Smooth muscle cell (in vitro differentiated cells): ENCODE measurements around the gene ADCY7. TPM values are rescaled to one million over a fixed set of nuclear protein-coding genes. Genes with fewer than 3 reads are reported as not detected.

Experiments used
- DNase-seq: peaks from one replicate; lab custom pipeline; 2025; ENCODE audit not compliant: unreplicated experiment; lab: John Stamatoyannopoulos, UW
- H2AFZ ChIP-seq: fragments of 200-600 bp; sonication (generic); 2 replicates; pipeline ENCODE4 v1.6.0; 2016; ENCODE audit warnings: antibody characterized with exemption, low read depth, mild to moderate bottlenecking
- H3F3A ChIP-seq: fragments of 200-600 bp; sonication (generic); 2 replicates; pipeline ENCODE4 v1.6.0; 2017; ENCODE audit warnings: antibody characterized with exemption, low read depth
- H3K27ac ChIP-seq: fragments of 200-600 bp; sonication (generic); 2 replicates; pipeline ENCODE4 v1.5.1; 2016; ENCODE audit warnings: low read depth, mild to moderate bottlenecking
- H3K27me3 ChIP-seq: fragments of 200-600 bp; sonication (generic); 2 replicates; pipeline ENCODE4 v1.6.1; 2016; ENCODE audit warnings: low read depth, mild to moderate bottlenecking
- H3K36me3 ChIP-seq: fragments of 200-600 bp; sonication (generic); 2 replicates; pipeline ENCODE4 v1.5.1; 2016; ENCODE audit warnings: low read depth
- H3K4me1 ChIP-seq: fragments of 200-600 bp; sonication (generic); 2 replicates; pipeline ENCODE4 v1.5.1; 2016; ENCODE audit warnings: low read depth
- H3K4me2 ChIP-seq: fragments of 200-600 bp; sonication (generic); 2 replicates; pipeline ENCODE4 v1.6.0; 2016; ENCODE audit warnings: mild to moderate bottlenecking
- H3K4me3 ChIP-seq: fragments of 200-600 bp; sonication (generic); 2 replicates; pipeline ENCODE4 v1.5.1; 2016; ENCODE audit warnings: mild to moderate bottlenecking
- H3K79me2 ChIP-seq: fragments of 200-600 bp; sonication (generic); 2 replicates; pipeline ENCODE4 v1.6.0; 2016; ENCODE audit warnings: low read depth, mild to moderate bottlenecking
- H3K9ac ChIP-seq: fragments of 200-600 bp; sonication (generic); 2 replicates; pipeline ENCODE4 v1.6.0; 2016; ENCODE audit warnings: low read depth
- H3K9me3 ChIP-seq: fragments of 200-600 bp; sonication (generic); replicated peaks from 2 replicates; pipeline ENCODE4 v1.5.1; 2016; ENCODE audit warnings: low read depth
- H4K20me1 ChIP-seq: fragments of 200-600 bp; sonication (generic); 2 replicates; pipeline ENCODE4 v1.6.0; 2016; ENCODE audit warnings: low read depth
- CTCF ChIP-seq: fragments of 200-600 bp; sonication (generic); IDR thresholded peaks from 2 replicates; pipeline ENCODE4 v1.5.1; 2017; ENCODE audit warnings: borderline replicate concordance, mild to moderate bottlenecking, antibody characterized with exemption; ENCODE audit not compliant: insufficient read depth, poor library complexity, severe bottlenecking
- WGBS: methylation state at CpG from one replicate; pipeline ENCODE4 v1.1.7; 2016; ENCODE audit warnings: low lambda C conversion rate; 5-methylcytosine and 5-hydroxymethylcytosine counted together
- polyA plus RNA-seq: library from polyadenylated mRNA; unstranded; fragments of >200 nt; fragmentation: Nextera tagmentation; extraction: Ambion mirVana; gene quantifications from 2 replicates; pipeline ENCODE4 v1.2.1, GENCODE V29; 2016
- total RNA-seq: library from RNA; depleted of rRNA; stranded (reverse); fragments of >200 nt; gene quantifications from 2 replicates; pipeline ENCODE4 v1.2.3, GENCODE V29; 2014

Gene ADCY7
- total and polyA plus RNA-seq, 2 experiments from 2014 or later: 28.1 to 31.6 TPM

- Histone ChIP-seq H3K4me2 (no peak overlapping the region), H3K4me1 (peaks cover 5% of the 10 kb centered on the region), H3K79me2 (no peaks in the 10 kb centered on the region), H3K27ac (no peak overlapping the region), H3K27me3 (no peaks in the 10 kb centered on the region), H3K4me3 (no peak overlapping the region), H3K9me3 (no peaks in the 10 kb centered on the region), H3K9ac (no peak overlapping the region), H4K20me1 (no peaks in the 10 kb centered on the region), H3K36me3 (no peaks in the 10 kb centered on the region), H2AFZ (no peak overlapping the region), H3F3A (peaks cover 13% of the 10 kb centered on the region)
- DNase-seq: no peak
- 96% methylated on average over 11 of the region's 11 CpGs for WGBS
- no peak for TF ChIP-seq CTCF
Observed at GRCh38 chr16:50309156-50309526, 42.8 kb downstream of the ADCY7 start.

GRCh38 chr16:50309527-50310307 lies 43.4 kb downstream of the ADCY7 start:
- no peak for DNase-seq
- Histone ChIP-seq H3K4me3 (no peak overlapping the region), H3K27ac (no peak overlapping the region), H3K4me1 (peaks cover 5% of the 10 kb centered on the region), H3K27me3 (no peaks in the 10 kb centered on the region), H3K4me2 (no peak overlapping the region), H3K36me3 (no peaks in the 10 kb centered on the region), H2AFZ (no peak overlapping the region), H3K9ac (no peak overlapping the region), H3F3A (peaks cover 13% of the 10 kb centered on the region), H3K9me3 (no peaks in the 10 kb centered on the region), H3K79me2 (no peaks in the 10 kb centered on the region), H4K20me1 (no peaks in the 10 kb centered on the region)
- WGBS: 84% methylated on average over 15 of the region's 15 CpGs
- TF ChIP-seq CTCF: no peak

- Histone ChIP-seq H3K27me3 (no peaks in the 10 kb centered on the region), H3K9me3 (no peaks in the 10 kb centered on the region), H3K36me3 (no peaks in the 10 kb centered on the region), H3K9ac (no peak overlapping the region), H3K4me3 (no peak overlapping the region), H2AFZ (no peak overlapping the region), H4K20me1 (no peaks in the 10 kb centered on the region), H3F3A (peaks cover 14% of the 10 kb centered on the region), H3K27ac (no peak overlapping the region), H3K4me2 (no peak overlapping the region), H3K4me1 (peaks cover 5% of the 10 kb centered on the region), H3K79me2 (no peaks in the 10 kb centered on the region)
- no peak for TF ChIP-seq CTCF
- no peak for DNase-seq
- WGBS: 90% methylated on average over 18 of the region's 18 CpGs
Observed at GRCh38 chr16:50310308-50311133, 44.2 kb downstream of the ADCY7 start.
